HG03280 (cell line): ENCODE measurements around the gene DTNB.

Experiments
- ATAC-seq: cut with Tn5 transposase; IDR thresholded peaks from one replicate; pipeline ENCODE4 v1.9.1; 2021; ENCODE audit warnings: mild to moderate bottlenecking, moderate library complexity; ENCODE audit not compliant: unreplicated experiment

DTNB gene

DNA sequence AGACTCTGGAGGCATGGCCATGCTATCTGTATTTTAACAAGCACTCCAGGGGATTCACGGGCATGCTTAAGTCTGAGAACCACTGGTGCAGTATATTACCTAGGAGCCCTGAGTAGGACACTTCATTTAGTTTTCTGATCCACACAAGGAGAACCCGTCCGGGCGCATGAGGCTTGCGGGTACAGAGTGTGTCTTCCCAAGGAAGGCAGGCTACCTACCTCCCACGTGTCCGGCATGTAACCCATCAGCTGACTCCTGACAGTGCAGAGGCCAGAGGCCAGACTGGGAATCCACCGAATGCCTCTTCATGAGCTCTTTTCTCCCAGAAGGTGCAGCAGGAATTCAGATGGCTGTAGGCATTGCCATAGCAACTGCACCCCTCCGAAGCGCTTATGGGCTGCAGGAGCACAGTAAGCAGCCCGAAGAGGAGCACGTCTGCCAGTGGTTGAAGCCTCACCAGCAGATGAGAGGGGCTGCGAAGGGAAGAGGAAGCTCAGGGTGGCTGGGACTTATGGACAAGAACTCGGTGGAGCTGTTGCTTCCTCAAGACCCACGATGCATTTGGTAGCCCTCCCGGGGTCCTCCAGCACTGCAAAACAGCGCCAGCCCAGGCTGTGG is 297.9 kb downstream of the DTNB start:
- ATAC-seq, result no peak

GRCh38 chr2:25374827-25375226 is 298.6 kb downstream of the DTNB start:
- ATAC-seq, result no peak

- no peak for ATAC-seq
These were observed 299.0 kb downstream of the DTNB start for GRCh38 chr2:25374411-25374810.

- ATAC-seq, result no peak
These were observed 300.0 kb downstream of the DTNB start for GRCh38 chr2:25373269-25373981.

DNA sequence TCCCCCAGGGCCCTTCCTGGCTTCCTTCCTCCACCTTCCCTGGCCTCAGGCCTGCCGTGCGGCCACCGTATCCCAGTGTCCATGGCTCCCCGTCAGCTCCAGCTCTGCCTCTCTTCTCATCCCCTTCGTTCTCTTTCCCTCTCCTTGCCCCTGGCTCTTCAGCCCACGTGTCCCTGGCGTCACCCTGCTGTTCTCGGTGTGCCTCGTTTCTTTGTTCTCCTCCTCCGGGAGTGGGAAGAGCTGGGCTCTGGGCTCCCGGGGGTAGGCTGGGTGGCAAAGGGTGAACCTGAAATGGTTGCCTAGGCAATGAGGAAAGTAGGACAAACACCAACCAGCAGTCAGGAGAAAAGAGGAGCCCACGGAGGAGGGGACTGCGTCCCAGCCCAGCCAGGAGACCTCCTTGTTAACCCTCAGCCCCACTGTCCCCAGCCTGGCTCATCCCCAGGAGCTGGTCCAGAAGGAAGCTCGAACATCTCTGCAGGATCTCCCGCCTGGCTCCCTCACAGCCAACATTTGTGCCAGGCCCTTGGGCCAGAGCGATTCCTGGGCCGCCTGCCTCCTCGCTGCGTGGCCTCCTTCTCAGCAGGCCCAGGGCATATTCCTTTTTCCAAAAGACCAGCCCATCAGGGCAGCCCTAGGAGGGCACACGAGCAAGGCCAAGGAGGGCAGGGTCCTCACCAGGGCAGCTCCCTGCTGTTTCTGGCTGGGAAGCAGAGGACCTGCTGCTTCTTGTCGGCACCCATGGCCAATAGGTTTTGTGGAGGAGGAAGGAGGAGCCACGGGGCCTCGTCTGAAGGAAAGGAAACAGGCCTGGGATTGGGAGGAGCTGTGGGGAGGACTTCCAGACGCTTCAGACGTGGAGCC is 300.7 kb downstream of the DTNB start:
- no peak for ATAC-seq

DNA sequence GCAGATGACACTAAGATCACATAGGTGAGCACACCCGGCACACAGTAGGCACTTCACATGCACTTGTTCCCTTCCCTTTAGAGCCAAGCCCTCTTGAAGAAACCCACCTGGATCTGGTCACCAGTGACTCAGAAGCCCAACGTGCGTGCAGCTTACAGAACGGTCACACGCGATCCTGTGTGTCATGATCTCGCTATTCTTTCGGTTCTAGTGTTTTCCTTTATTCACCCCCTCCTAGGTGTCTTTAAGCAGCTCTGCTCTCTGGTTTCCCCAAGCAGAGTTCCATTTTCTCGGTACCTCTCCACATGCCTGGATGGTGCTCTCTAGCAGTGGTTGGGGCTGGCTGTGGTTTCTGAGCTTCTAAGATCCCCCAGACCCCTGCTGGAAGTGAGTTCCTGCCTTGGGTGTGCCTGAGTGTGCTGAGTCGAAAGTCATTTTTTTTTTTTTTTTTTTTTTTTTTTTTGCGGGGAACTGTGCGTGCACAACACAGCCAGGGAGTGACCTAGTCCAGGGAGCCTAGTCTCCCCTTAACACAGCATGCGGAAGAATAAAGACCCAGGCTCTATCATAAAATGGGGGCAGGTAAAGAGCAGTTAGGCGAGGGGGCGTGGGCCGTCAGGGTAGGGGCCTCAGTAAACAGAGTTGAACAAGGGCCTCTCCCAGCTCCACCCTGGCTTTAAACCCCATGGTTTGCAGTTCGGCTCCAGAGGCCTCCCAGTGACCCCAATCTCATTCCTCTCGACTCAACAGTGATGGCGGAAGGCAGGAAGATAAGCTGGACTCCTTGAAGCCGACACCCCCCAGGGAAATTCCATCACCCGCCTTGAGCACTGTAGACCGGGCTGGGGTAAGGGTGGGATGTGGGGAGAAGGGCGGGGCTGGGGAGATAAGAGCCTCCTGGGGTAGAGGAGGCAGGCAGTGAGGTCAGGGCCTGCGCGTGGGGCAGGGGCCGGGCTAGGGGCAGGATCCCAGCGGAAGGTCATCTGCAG is 301.8 kb downstream of the DTNB start:
- no peak for ATAC-seq

DNA sequence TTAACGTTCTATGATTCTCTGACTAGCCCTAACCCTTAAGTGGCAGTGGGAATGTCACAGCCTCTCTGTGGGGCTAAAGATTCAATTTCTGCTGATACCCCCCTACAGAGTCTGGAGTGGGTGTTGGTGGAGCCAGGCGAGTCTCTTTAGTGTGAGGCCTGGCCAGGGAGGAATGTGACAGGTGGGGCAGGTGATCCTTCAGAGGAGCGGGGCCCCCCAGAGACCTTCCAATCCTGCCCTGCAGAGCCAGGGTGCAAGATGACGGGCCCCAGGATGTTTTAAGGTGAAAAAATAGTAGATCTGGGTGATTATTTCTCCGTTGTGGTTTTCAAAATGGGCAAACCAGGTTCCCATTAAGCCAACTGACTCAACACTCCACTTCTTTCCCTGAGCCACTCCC is 303.5 kb downstream of the DTNB start:
- no peak for ATAC-seq

DNA sequence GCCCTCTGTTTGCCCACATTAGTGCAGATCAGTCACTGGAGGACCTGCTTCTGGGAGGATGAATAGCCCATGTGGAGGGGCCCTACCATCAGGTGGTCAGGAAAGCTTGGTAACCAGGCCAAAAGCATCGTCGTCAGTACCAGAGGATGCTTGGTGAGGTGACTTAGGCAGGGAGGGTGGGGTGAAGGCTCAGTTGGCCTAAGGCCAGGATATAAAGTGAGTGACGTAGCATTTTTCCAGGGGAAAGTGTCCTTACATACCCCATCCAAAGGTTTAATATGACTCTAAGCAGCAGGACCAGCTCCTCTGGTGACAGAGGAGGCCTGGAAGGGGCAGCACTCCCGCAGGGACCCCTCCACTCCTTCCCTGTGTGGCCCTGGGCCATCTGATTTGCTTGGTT is 303.9 kb downstream of the DTNB start:
- no peak for ATAC-seq

DNA sequence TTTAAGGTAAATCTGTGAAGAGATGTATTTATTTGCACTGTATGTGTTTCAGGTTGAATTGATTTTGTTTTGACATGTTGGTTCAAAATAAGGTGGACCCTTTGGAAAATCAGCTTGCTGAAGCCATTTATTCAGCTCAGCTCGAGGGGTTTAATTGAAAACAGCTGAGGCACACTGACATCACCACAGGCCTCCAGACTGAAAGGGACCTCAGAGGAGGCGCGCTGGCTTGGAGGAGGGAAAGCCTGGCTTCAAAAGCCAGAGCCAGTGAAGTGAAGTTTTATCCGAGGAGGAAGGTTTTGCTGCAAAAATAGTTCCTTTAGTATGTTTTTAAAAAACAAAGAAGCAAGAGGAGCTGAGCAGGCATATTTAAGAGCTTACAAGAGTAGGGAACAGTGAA is 304.7 kb downstream of the DTNB start:
- ATAC-seq, result no peak

DNA sequence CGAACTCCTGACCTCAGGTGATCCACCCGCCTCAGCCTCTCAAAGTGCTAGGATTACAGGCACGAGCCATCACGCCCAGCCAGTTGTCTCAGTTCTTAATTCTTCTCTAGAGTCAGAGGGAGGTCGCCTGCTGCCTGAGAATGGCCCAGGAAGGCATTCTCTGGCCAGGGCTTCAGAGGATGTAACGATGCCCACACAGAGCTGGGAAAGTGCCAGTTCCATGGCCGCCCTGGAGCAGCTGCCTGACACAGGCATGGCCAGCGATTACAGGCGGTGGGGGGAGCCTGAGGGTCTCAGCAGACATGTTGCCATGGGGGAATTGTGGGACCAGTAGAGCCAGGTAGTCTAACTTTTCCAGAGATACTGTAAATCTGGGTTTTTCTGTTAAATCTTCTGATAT is 306.1 kb downstream of the DTNB start:
- ATAC-seq, result no peak

GRCh38 chr2:25366629-25367028 is 306.7 kb downstream of the DTNB start:
- no peak for ATAC-seq

- no peak for ATAC-seq
These were observed 308.1 kb downstream of the DTNB start for GRCh38 chr2:25365241-25365640.

GRCh38 chr2:25363733-25364132 is 309.6 kb downstream of the DTNB start:
- ATAC-seq, result no peak

DNA sequence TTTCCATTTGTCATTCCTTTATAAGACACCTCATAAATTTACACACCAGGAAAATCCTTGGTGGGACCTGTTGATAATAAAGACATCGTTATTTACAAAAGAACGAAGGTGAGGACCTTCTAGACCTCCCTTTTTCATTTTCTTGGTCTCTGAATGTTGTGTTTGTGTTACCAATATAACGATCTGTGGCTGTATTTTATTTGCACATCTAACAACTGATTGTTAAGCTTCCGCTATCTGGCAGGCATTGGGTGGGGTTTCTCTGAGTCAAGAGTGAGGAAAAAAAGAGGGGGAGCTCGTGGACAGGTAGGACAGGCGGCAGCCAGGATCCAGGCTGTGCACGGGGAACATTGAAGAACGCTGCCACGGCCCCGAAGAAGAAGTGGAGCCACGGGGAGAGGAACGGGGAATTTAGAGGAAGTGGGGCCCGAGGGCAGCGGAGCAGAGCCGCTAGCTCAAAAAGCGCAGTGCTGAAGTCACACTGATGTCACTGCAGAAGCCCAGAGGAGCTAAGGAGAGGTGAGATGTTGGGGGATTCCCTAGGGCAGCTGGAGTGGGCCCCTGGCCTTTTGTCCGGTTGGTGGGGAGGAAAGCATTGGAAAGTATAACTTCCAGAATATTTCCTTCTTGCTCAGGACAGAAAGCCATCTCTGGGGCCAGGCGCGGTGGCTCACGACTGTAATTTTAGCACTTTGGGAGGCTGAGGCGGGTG is 310.8 kb downstream of the DTNB start:
- peak; percentile 69 for ATAC-seq

DNA sequence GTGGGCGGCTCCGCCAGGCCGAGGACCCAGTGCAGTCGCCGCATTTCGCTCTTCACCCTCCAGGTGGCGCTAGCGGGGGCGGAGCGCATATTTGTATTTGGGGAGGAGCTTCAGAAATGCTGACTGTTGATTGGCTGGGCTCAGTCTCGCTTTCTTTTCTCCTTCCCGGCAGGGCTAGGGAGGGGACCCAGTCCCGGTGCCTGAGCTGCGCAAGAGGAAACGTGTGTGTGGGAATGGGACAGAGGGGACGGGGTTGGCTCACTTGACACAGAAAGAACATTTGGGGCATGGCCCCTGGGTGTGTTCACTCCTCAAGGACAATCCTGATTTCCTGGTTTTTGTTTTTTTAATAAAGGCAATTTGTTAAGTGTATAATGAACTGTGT is 311.3 kb downstream of the DTNB start:
- peak; percentile 86 for ATAC-seq

GRCh38 chr2:25361261-25362048 is 311.9 kb downstream of the DTNB start:
- no peak for ATAC-seq

DNA sequence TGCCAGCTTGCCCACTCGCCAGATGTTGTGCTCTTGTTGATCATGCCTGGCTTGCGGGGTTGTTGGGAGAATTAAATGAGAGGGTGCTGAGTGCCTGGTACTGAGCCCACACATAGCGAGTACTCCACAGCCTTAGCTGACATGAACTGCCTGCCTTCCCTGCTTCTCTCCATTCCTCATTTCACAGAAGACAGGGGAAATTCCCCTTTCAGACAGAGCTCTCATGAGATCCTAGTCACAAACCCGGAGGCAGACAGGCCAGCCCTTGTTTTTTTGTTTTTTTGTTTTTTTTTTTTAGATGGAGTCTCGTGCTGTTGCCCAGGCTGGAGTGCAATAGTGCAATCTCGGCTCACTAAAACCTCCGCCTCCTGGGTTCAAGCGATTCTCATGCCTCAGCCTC is 314.5 kb downstream of the DTNB start:
- ATAC-seq, result no peak

DNA sequence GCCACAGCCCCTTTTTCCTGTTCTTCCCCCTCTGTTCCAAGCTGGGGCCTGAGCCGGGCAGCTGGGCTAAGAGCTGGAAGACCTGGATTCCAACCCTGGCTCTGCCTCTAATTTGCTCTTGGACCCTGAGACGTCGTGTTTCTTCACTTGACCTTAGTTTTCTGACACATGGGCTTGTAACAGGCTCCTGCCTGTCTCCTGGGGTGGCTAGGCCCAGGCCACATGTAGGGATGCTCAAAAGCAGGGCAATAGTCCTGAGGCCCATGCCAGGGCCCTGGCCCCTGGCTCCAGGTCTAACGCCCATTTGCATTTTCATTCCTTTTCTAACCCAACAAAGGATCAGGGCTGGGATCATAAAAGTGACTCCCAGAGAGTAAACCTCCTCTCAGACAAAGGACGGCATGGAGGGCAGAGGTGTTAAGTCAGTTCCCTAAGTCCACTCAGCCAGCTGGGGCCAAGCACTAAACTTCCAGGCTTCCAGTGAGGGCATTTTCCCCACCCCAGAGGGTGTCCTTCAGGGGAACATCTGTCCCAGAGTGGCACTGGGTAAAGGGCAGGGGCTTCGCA is 315.0 kb downstream of the DTNB start:
- ATAC-seq, result no peak

- ATAC-seq, result no peak
These were observed 317.3 kb downstream of the DTNB start for GRCh38 chr2:25356088-25356487.
